ENCODE results near the gene LTB4R.

LTB4R gene

DNA sequence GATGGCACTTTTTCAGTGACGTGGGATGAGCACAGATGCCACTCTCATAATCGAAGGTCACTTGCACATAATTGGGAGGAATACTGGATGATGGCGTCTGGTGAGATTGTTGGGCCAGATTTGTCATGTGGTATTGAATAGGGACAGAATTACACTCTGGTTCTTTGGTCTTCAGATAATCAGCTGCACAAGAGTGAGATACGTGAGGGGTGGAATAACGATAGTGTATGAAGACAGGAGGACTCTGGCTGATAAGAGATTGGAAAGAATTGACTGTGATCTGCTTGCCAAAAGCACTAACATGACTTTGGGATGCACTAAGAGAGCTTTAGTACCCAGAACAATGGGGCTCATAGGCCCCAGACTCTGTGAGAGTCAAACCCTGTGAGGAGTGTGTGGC, 32.9 kb upstream of the LTB4R start:
- Histone ChIP-seq H3K4me3 (ENCODE audit: low read length in 2 of 2) (no peak overlapping the region), H3K27me3 (ENCODE audit: control insufficient read depth in 2 of 2, insufficient read depth in 2 of 2, low read length in 2 of 2) (no peaks in the 10 kb centered on the region), H3K9ac (ENCODE audit: low read depth in 1 of 2, low read length in 2 of 2) (no peak overlapping the region), H3K27ac (ENCODE audit: low read depth in 2 of 2, low read length in 2 of 2) (no peak overlapping the region), H3K9me3 (ENCODE audit: control insufficient read depth in 2 of 2, low read length in 2 of 2) (no peaks in the 10 kb centered on the region), H3K4me1 (ENCODE audit: control insufficient read depth in 2 of 2, insufficient read depth in 2 of 2, low read length in 2 of 2) (peaks cover 0 to 8% of the 10 kb centered on the region in 2 donors), H3K36me3 (ENCODE audit: control insufficient read depth in 2 of 2, insufficient read depth in 2 of 2, low read length in 2 of 2) (no peaks in the 10 kb centered on the region)

DNA sequence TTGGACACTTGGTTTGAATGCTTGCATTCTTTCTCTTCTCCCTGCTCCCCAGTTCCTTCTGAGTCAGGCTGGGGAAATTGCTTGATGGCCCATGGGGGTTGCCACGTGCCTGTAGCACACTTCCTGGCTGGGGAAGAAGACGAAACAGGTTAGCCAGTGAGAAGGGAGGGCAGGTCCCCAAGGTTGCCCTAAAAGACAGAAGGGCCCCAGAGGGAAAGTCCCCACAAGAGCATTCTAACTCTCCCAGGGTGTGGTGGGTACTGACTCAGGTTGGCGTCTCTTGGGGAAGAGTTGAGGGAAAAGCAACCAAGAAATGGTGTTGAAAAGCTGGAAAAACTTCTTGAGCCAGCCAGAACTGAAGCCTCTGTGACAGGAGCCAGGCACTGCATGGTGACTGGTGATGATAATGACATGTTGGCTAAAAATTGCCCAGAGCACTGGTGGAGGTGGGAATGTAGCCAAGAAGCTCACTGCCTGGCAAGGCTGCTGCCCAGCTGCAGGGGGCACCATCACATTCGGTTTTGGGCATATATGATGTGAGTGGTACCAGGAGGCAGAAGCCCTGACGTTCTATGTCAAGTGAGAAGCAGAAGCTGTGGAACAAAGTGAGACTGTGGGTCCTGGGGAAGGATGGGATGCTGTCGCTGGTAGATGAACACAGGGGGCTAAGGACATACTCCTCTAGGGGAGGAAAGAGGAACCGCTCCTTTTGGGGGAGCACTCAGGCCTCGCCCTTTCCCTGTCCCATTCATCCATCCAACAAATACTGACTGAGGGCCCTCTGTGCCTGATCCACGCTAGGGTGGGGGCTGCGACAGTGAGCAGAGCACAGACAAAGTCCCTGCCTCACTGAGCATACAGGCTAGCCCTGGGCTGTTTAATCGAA, 31.8 kb upstream of the LTB4R start:
- H3K4me1 ChIP-seq (ENCODE audit: control insufficient read depth in 2 of 2, insufficient read depth in 2 of 2, low read length in 2 of 2): peaks cover 0 to 8% of the 10 kb centered on the region in 2 donors
- no peaks in the 10 kb centered on the region for H3K27me3 ChIP-seq (ENCODE audit: control insufficient read depth in 2 of 2, insufficient read depth in 2 of 2, low read length in 2 of 2)
- H3K27ac ChIP-seq (ENCODE audit: low read depth in 2 of 2, low read length in 2 of 2): no peak overlapping the region
- H3K4me3 ChIP-seq (ENCODE audit: low read length in 2 of 2): no peak overlapping the region
- H3K36me3 ChIP-seq (ENCODE audit: control insufficient read depth in 2 of 2, insufficient read depth in 2 of 2, low read length in 2 of 2): no peaks in the 10 kb centered on the region
- no peak overlapping the region for H3K9ac ChIP-seq (ENCODE audit: low read depth in 1 of 2, low read length in 2 of 2)
- H3K9me3 ChIP-seq (ENCODE audit: control insufficient read depth in 2 of 2, low read length in 2 of 2): no peaks in the 10 kb centered on the region

DNA sequence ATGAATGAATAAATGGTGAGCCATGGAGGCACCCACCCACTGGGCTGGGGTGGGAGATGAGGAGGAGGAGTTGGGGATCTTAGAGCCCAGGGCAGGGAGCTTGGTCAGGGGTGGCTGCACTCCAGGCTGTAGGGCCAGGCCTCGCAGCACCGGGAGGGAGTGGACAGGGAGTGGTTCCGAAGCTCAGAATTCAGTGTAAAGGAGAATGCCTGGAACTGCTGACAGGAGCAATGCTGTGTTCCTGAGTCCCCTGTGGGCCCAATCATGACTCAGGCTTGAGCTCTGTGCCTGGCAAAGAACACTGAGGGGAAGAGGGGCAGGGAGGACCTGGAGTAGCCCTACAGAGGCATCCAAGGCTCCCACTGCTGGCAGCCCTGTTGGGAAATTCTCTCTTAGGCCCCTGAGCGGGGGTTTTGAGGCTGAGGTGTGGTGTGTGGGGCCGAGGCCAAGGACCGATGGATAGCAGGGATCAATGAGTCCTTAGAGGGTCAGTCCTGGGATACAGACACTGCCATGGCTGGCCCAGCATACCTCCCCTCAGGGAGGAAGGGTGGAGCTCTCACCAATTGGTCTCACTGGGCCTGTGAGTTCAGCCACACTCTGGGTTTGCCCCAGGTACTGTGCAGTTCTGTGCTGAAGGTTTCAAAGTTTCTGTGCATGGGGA, 30.4 kb upstream of the LTB4R start:
- H3K4me1 ChIP-seq (ENCODE audit: control insufficient read depth in 2 of 2, insufficient read depth in 2 of 2, low read length in 2 of 2): peaks cover 0 to 8% of the 10 kb centered on the region in 2 donors
- H3K4me3 ChIP-seq (ENCODE audit: low read length in 2 of 2): no peak overlapping the region
- no peaks in the 10 kb centered on the region for H3K27me3 ChIP-seq (ENCODE audit: control insufficient read depth in 2 of 2, insufficient read depth in 2 of 2, low read length in 2 of 2)
- H3K9me3 ChIP-seq (ENCODE audit: control insufficient read depth in 2 of 2, low read length in 2 of 2): no peaks in the 10 kb centered on the region
- no peak overlapping the region for H3K27ac ChIP-seq (ENCODE audit: low read depth in 2 of 2, low read length in 2 of 2)
- no peak overlapping the region for H3K9ac ChIP-seq (ENCODE audit: low read depth in 1 of 2, low read length in 2 of 2)
- H3K36me3 ChIP-seq (ENCODE audit: control insufficient read depth in 2 of 2, insufficient read depth in 2 of 2, low read length in 2 of 2): no peaks in the 10 kb centered on the region

DNA sequence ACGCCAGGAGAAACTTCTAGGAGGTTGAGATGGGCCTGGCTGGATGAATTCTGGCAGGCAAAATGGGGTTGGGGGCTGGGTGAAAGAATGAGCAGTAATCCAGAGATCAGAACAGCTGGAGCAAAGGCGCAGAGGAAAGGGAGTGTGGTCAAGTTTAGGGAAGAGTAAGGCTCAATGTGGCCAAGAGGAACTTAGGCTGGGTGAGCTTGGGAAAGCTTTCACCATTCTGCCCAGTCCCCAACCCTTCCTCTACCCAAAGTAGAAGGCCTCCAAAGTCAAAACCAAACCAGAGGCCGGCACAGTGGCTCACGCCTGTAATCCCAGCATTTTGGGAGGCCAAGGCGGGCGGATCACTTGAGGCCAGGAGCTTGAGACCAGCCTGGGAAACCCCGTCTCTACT, 29.7 kb upstream of the LTB4R start:
- Histone ChIP-seq H3K36me3 (ENCODE audit: control insufficient read depth in 2 of 2, insufficient read depth in 2 of 2, low read length in 2 of 2) (no peaks in the 10 kb centered on the region), H3K4me3 (ENCODE audit: low read length in 2 of 2) (no peak overlapping the region), H3K27ac (ENCODE audit: low read depth in 2 of 2, low read length in 2 of 2) (no peak overlapping the region), H3K4me1 (ENCODE audit: control insufficient read depth in 2 of 2, insufficient read depth in 2 of 2, low read length in 2 of 2) (peaks cover 0 to 8% of the 10 kb centered on the region in 2 donors), H3K9ac (ENCODE audit: low read depth in 1 of 2, low read length in 2 of 2) (no peak overlapping the region), H3K27me3 (ENCODE audit: control insufficient read depth in 2 of 2, insufficient read depth in 2 of 2, low read length in 2 of 2) (no peaks in the 10 kb centered on the region), H3K9me3 (ENCODE audit: control insufficient read depth in 2 of 2, low read length in 2 of 2) (no peaks in the 10 kb centered on the region)

DNA sequence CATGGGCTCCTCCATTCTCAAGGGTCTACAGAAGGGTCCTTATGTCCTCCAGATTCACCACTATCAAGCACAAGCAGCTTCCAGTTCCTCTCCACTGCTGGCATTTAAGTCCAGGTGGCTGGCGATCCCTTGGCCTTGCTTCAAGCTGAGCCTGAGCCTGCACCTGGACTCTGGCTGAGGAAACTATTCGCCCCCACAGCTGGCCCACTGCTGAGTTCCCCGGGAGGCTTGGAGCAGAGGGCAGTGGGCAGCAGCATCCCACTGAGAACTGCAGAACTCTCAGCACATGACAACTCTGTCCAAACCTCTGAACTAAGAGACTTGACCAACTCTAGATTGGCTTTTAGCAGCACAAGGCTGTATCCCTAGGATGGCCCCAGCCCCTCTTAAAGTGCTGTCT, 28.6 kb upstream of the LTB4R start:
- H3K27ac ChIP-seq (ENCODE audit: low read depth in 2 of 2, low read length in 2 of 2): no peak overlapping the region
- no peaks in the 10 kb centered on the region for H3K9me3 ChIP-seq (ENCODE audit: control insufficient read depth in 2 of 2, low read length in 2 of 2)
- no peaks in the 10 kb centered on the region for H3K36me3 ChIP-seq (ENCODE audit: control insufficient read depth in 2 of 2, insufficient read depth in 2 of 2, low read length in 2 of 2)
- no peaks in the 10 kb centered on the region for H3K27me3 ChIP-seq (ENCODE audit: control insufficient read depth in 2 of 2, insufficient read depth in 2 of 2, low read length in 2 of 2)
- no peak overlapping the region for H3K9ac ChIP-seq (ENCODE audit: low read depth in 1 of 2, low read length in 2 of 2)
- peaks cover 0 to 4% of the 10 kb centered on the region in 2 donors for H3K4me1 ChIP-seq (ENCODE audit: control insufficient read depth in 2 of 2, insufficient read depth in 2 of 2, low read length in 2 of 2)
- H3K4me3 ChIP-seq (ENCODE audit: low read length in 2 of 2): no peak overlapping the region

DNA sequence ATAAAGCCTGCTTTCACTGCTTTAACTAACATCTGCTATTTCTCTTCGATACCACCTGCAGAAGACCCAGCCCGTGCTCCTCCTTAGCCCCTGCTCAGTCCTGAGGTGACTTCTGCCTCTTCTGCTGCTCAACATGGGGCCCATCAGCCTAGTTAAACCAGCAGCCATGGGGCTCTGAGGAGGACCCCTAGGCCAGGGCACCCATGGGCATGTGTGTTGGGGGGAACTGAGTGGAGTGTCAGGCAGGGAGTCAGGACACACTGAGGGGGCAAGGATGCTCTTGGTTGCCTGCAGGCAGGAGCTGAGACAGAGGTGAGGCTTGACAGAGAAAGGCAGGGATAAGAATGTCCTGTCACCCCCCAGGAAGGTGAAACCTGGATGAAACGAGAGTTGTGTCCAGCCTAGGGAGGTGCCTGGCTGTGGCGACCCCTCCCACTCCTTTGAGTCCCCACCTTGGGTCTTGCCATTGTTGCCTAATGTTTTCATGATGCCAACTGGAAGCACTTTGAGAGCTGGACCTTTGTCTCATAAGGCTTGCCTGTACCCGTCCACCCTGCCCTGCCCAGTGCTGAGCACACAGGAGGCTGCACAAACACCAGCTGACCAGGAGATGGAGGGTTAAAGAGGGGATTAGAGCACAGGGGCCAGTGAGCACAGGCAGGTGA, 27.4 kb upstream of the LTB4R start:
- H3K27ac ChIP-seq (ENCODE audit: low read depth in 2 of 2, low read length in 2 of 2): no peak overlapping the region

DNA sequence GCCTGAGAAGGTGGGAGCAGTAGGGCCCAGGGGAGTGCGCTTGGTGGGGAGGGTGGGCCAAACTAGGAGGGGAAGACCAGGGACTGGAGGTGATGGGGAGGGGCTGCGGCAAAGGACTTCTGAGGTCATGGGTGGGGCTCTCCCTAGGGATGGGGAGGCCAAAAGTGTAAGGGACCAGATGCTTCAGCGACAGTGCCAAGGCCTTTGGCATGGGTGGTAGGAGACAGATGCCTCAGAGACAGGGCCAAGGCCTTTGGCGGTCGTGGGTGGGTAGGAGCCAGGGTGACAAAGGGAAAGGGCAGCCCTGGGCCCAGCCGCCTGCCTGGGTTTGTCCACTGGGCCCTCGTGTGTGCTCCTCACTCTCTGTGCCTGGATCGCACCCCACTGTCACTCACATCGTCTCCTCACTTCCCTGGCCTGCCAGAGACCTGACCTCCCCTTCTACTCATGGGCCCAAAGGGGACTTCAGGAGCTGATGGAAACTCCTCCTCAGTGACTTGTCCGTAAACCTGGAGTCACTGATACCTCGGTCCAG, 26.7 kb upstream of the LTB4R start:
- H3K9me3 ChIP-seq (ENCODE audit: control insufficient read depth in 2 of 2, low read length in 2 of 2): no peaks in the 10 kb centered on the region
- H3K4me3 ChIP-seq (ENCODE audit: low read length in 2 of 2): no peak overlapping the region
- no peaks in the 10 kb centered on the region for H3K27me3 ChIP-seq (ENCODE audit: control insufficient read depth in 2 of 2, insufficient read depth in 2 of 2, low read length in 2 of 2)
- no peak overlapping the region for H3K9ac ChIP-seq (ENCODE audit: low read depth in 1 of 2, low read length in 2 of 2)
- H3K4me1 ChIP-seq (ENCODE audit: control insufficient read depth in 2 of 2, insufficient read depth in 2 of 2, low read length in 2 of 2): no peaks in the 10 kb centered on the region
- no peak overlapping the region for H3K27ac ChIP-seq (ENCODE audit: low read depth in 2 of 2, low read length in 2 of 2)
- peaks cover 1 to 4% of the 10 kb centered on the region in 2 donors for H3K36me3 ChIP-seq (ENCODE audit: control insufficient read depth in 2 of 2, insufficient read depth in 2 of 2, low read length in 2 of 2)

More for the DNA sequence above, 27.4 kb upstream of the LTB4R start:
- no peaks in the 10 kb centered on the region for H3K27me3 ChIP-seq (ENCODE audit: control insufficient read depth in 2 of 2, insufficient read depth in 2 of 2, low read length in 2 of 2)
- no peak overlapping the region for H3K9ac ChIP-seq (ENCODE audit: low read depth in 1 of 2, low read length in 2 of 2)
- no peaks in the 10 kb centered on the region for H3K9me3 ChIP-seq (ENCODE audit: control insufficient read depth in 2 of 2, low read length in 2 of 2)
- no peaks in the 10 kb centered on the region for H3K36me3 ChIP-seq (ENCODE audit: control insufficient read depth in 2 of 2, insufficient read depth in 2 of 2, low read length in 2 of 2)
- no peak overlapping the region for H3K4me3 ChIP-seq (ENCODE audit: low read length in 2 of 2)
- H3K4me1 ChIP-seq (ENCODE audit: control insufficient read depth in 2 of 2, insufficient read depth in 2 of 2, low read length in 2 of 2): no peaks in the 10 kb centered on the region

DNA sequence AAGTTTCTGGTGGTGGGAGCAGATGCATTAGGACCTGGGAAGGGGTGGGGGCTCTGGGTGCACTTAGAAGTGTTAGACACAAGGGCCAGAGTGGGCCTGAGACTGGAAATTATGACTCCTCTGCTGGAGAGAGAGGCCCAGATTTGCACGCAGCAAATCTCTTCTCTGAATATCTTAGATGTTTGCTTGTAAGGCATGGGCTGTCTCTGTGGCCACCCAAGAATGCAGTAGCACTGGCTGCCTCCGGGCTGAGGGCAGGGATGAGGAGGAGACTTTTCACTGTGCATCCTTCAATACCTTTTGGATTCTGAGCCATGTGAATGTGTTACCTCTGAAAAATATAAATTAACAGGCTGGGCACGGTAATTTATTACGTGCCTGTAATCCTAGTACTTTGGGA, 26.0 kb upstream of the LTB4R start:
- Histone ChIP-seq H3K36me3 (ENCODE audit: control insufficient read depth in 2 of 2, insufficient read depth in 2 of 2, low read length in 2 of 2) (peaks cover 9 to 12% of the 10 kb centered on the region in 2 donors), H3K4me3 (ENCODE audit: low read length in 2 of 2) (no peak overlapping the region), H3K9me3 (ENCODE audit: control insufficient read depth in 2 of 2, low read length in 2 of 2) (no peaks in the 10 kb centered on the region), H3K27me3 (ENCODE audit: control insufficient read depth in 2 of 2, insufficient read depth in 2 of 2, low read length in 2 of 2) (no peaks in the 10 kb centered on the region), H3K9ac (ENCODE audit: low read depth in 1 of 2, low read length in 2 of 2) (no peak overlapping the region), H3K4me1 (ENCODE audit: control insufficient read depth in 2 of 2, insufficient read depth in 2 of 2, low read length in 2 of 2) (no peaks in the 10 kb centered on the region), H3K27ac (ENCODE audit: low read depth in 2 of 2, low read length in 2 of 2) (no peak overlapping the region)

DNA sequence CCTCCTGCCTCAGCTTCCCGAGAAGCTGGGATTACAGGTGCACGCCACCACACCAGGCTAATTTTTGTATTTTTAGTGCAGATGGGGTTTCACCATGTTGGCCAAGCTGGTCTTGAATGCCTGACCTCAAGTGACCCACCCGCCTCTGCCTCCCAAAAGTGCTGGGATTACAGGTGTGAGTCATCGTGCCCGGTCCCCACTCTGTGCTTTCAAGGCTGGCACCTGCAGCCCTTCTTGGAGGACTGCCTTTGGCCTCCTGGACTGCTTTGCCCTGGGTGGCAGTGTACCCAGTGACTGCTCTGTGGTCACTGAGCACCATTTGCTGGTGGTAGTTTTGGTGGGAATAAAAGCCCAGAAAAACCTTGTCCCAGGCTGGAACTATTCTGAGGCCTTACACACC, 24.3 kb upstream of the LTB4R start:
- no peak overlapping the region for H3K4me3 ChIP-seq (ENCODE audit: low read length in 2 of 2)
- H3K9ac ChIP-seq (ENCODE audit: low read depth in 1 of 2, low read length in 2 of 2): no peak overlapping the region
- H3K36me3 ChIP-seq (ENCODE audit: control insufficient read depth in 2 of 2, insufficient read depth in 2 of 2, low read length in 2 of 2): peaks cover 23 to 25% of the 10 kb centered on the region in 2 donors
- H3K27me3 ChIP-seq (ENCODE audit: control insufficient read depth in 2 of 2, insufficient read depth in 2 of 2, low read length in 2 of 2): no peaks in the 10 kb centered on the region
- no peaks in the 10 kb centered on the region for H3K4me1 ChIP-seq (ENCODE audit: control insufficient read depth in 2 of 2, insufficient read depth in 2 of 2, low read length in 2 of 2)
- no peaks in the 10 kb centered on the region for H3K9me3 ChIP-seq (ENCODE audit: control insufficient read depth in 2 of 2, low read length in 2 of 2)
- H3K27ac ChIP-seq (ENCODE audit: low read depth in 2 of 2, low read length in 2 of 2): no peak overlapping the region
